ENCODE data around the gene FBXL14. TPM values are rescaled to one million over a fixed set of nuclear protein-coding genes. Genes with fewer than 3 reads are reported as not detected.
"Not testable (repeated sequence)": the region's sequence is repeated elsewhere in the genome, so short reads cannot be mapped to it uniquely, and the experiment has no call there.

The FBXL14 gene
- polyA plus RNA-seq, 3 donors, result 9.6 to 15.5 (median 12.5) TPM

GRCh38 chr12:1602706-1603105 lies 8.3 kb upstream of the FBXL14 start:
- DNase-seq (ENCODE audit: extremely low read depth in 1 of 11, low read depth in 9 of 11, low spot score in 4 of 11), result not testable (repeated sequence)

GRCh38 chr12:1598757-1599156 lies 4.4 kb upstream of the FBXL14 start:
- no peak for DNase-seq (ENCODE audit: extremely low read depth in 1 of 11, low read depth in 9 of 11, low spot score in 4 of 11)

- DNase-seq (ENCODE audit: extremely low read depth in 1 of 11, low read depth in 9 of 11, low spot score in 4 of 11), result no peak
Measured at GRCh38 chr12:1595690-1596347, 1.4 kb upstream of the FBXL14 start.

GRCh38 chr12:1595026-1595561 lies 713 bp upstream of the FBXL14 start:
- DNase-seq (ENCODE audit: extremely low read depth in 1 of 11, low read depth in 9 of 11, low spot score in 4 of 11), result no peak

GRCh38 chr12:1594006-1594260 lies 448 bp downstream of the FBXL14 start:
- DNase-seq (ENCODE audit: extremely low read depth in 1 of 11, low read depth in 9 of 11, low spot score in 4 of 11), result no peak

- no peak for DNase-seq (ENCODE audit: extremely low read depth in 1 of 11, low read depth in 9 of 11, low spot score in 4 of 11)
Measured at GRCh38 chr12:1593174-1594005, 991 bp downstream of the FBXL14 start.

GRCh38 chr12:1592444-1593173 lies 1.8 kb downstream of the FBXL14 start:
- DNase-seq (ENCODE audit: extremely low read depth in 1 of 11, low read depth in 9 of 11, low spot score in 4 of 11), result no peak

GRCh38 chr12:1591543-1591942 lies 2.8 kb downstream of the FBXL14 start:
- DNase-seq (ENCODE audit: extremely low read depth in 1 of 11, low read depth in 9 of 11, low spot score in 4 of 11), result no peak

- no peak for DNase-seq (ENCODE audit: extremely low read depth in 1 of 11, low read depth in 9 of 11, low spot score in 4 of 11)
Measured at GRCh38 chr12:1591034-1591433, 3.3 kb downstream of the FBXL14 start.

GRCh38 chr12:1590221-1590979 lies 4.0 kb downstream of the FBXL14 start:
- DNase-seq (ENCODE audit: extremely low read depth in 1 of 11, low read depth in 9 of 11, low spot score in 4 of 11), result no peak

- DNase-seq (ENCODE audit: extremely low read depth in 1 of 11, low read depth in 9 of 11, low spot score in 4 of 11), result no peak
Measured at GRCh38 chr12:1588575-1588947, 5.8 kb downstream of the FBXL14 start.

- no peak for DNase-seq (ENCODE audit: extremely low read depth in 1 of 11, low read depth in 9 of 11, low spot score in 4 of 11)
Measured at GRCh38 chr12:1587927-1588574, 6.3 kb downstream of the FBXL14 start.

GRCh38 chr12:1584326-1584725 lies 10.1 kb downstream of the FBXL14 start:
- no peak for DNase-seq (ENCODE audit: extremely low read depth in 1 of 11, low read depth in 9 of 11, low spot score in 4 of 11)

- DNase-seq (ENCODE audit: extremely low read depth in 1 of 11, low read depth in 9 of 11, low spot score in 4 of 11), result peak in 5 of 11 donors; percentile 68 to 82 (median 70)
Measured at GRCh38 chr12:1583421-1584078, 10.8 kb downstream of the FBXL14 start.

GRCh38 chr12:1582709-1583050 lies 11.7 kb downstream of the FBXL14 start:
- DNase-seq (ENCODE audit: extremely low read depth in 1 of 11, low read depth in 9 of 11, low spot score in 4 of 11), result no peak

- DNase-seq (ENCODE audit: extremely low read depth in 1 of 11, low read depth in 9 of 11, low spot score in 4 of 11), result no peak
Measured at GRCh38 chr12:1581973-1582708, 12.2 kb downstream of the FBXL14 start.

GRCh38 chr12:1580526-1580925 lies 13.9 kb downstream of the FBXL14 start:
- no peak for DNase-seq (ENCODE audit: extremely low read depth in 1 of 11, low read depth in 9 of 11, low spot score in 4 of 11)

Measured in renal cortex interstitium (tissue), 11 donors.